GM21515 (cell line): ENCODE measurements around the gene OR52J3.
"Not testable (repeated sequence)": the region's sequence is repeated elsewhere in the genome, so short reads cannot be mapped to it uniquely, and the experiment has no call there.

Experiments
- ATAC-seq: cut with Tn5 transposase; IDR thresholded peaks from one replicate; pipeline ENCODE4 v1.9.1; 2021; ENCODE audit not compliant: unreplicated experiment

OR52J3 gene

DNA sequence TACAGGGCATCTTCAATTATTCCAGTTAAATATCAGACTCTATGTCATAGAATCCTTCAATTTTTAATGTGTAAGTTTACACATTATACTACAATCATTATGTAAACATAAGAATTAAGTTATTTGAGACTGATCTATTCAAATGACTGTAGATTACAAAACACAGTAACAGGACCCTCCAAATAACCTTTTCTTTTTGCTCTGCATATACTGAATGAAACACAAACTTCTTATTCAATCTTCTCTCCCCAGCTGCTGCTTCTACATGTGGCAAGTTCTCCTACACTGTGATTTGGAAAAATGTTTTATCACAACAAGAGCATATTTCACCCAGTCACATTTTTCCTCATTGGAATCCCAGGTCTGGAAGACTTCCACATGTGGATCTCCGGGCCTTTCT, at the start of gene OR52J3:
OR52J3 (plus strand) TSS at position 301 of the 400 bp plus-strand sequence; CDS start at position 301, 0 bp downstream.
- ATAC-seq = no peak

- no peak for ATAC-seq
These were observed 41.7 kb upstream of the OR52J3 start for GRCh38 chr11:5004424-5005274.

GRCh38 chr11:5007561-5007960, 38.8 kb upstream of the OR52J3 start:
- ATAC-seq = no peak

DNA sequence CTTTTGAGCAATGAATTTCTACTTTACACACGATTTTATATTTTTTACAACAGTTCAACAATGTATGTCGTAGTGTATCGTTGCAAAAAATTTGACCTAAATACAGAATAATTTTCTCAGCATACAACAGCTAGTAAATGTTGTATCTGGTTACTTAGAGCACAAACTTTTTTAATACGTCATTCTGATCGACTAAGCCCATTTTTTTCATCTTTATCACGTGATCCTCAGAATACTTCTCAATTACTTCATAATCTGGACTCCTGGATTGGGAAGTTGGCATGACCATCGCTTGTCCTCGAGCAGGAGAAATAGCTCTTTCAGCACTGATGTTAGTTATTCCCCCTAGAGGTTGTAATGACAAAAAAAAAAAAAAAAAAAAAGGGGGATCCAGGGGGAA, 35.1 kb upstream of the OR52J3 start:
- ATAC-seq = no peak

DNA sequence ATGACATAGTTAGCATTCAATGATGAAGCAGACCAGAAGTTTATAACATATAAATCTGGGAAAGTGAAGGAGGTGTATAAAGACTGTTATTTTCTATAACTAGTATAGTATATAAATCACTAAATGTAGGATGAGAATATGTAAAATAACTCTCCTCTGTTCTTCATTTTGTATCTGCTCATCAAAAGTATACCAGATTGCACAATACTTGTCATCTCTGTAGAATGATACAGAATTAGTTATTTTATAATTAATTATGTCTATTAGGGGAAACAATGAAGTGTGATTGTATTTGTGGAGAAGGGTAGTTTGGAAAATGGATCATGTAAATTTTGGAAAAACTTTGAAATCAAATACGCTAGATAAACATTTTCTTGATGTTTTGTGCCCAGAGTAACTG, 33.3 kb upstream of the OR52J3 start:
- ATAC-seq = no peak

GRCh38 chr11:5021996-5022395, 24.3 kb upstream of the OR52J3 start:
- no peak for ATAC-seq

DNA sequence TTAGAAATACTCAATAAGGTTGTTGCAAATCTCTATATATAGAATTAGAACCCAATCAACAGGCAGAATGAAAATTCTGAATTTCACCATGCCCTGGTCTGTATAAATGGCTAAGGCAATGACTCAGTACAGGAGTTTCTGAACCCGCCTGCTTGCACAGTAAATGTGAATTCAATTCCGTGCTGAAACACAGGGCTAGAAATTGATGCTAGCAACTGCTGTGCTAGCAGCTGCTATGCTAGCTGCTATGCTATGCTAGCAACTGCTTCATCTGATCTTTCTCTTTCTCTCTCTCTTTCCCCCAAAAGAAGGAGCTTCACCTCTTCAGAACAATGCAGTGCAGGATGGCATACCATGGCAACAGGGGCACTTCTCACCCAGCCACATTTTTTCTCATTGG, 9.7 kb upstream of the OR52J3 start:
- ATAC-seq = no peak

DNA sequence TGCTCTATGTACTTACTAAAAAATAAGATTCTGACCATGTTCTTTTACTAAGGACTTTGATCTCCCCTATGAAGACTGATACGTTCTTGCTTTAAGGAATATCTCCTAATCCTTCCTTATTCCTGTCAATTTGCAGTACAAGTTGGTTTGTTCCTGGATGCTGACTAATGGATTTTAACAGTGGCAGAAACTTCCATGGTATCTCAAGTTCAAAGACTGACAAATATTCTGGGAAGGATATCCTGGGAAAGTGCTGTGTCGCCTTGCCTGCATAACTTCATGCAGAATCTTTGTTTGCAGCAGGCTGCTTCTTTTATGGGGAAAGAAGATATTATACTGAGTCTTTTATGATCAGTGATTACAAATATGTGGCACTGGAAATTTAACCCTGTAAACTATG, 8.4 kb upstream of the OR52J3 start:
- no peak for ATAC-seq

DNA sequence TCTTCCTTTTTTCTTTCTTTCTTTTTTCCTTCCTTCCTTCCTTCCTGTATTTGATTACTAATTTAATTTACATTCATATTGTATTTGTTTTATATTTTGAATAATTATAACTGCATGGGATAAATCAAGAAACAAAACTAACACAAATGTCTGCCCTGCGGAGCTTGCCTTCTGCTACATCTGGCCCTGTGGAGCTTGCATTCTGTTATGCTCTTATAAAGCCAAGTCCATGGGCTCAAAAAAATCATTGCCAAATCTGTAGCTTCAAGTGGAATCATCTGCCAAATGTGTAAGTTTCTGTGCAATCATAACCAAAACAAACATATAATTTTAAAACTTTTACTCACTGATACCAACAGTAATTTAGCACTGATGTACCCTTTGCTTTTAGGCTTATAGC, 8.0 kb upstream of the OR52J3 start:
- no peak for ATAC-seq

- no peak for ATAC-seq
These were observed 5.5 kb upstream of the OR52J3 start for GRCh38 chr11:5040876-5041275.

- ATAC-seq = no peak
These were observed 4.2 kb upstream of the OR52J3 start for GRCh38 chr11:5042091-5042490.

GRCh38 chr11:5043380-5043779, 2.9 kb upstream of the OR52J3 start:
- no peak for ATAC-seq

GRCh38 chr11:5046754-5047330, 516 bp downstream of the OR52J3 start:
- no peak for ATAC-seq

DNA sequence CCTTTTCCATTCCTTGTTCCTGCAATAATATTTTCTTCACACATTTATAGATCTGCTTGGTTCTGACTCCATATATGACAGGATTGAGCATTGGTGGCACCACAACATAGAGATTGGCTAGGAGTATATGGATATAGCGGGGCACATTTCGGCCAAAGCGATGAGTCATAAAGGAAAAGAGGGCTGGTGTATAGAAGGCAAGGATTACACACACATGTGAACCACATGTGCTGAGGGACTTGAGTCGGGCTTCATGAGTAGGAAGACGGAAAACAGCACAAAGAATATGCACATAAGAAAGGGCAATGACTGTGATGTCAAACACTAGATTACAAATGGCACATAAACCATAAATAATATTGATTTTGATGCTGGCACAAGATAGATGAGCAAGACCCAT, 12.4 kb downstream of the OR52J3 start:
- ATAC-seq = not testable (repeated sequence)

GRCh38 chr11:5059391-5059790, 13.1 kb downstream of the OR52J3 start, which contains the start of gene OR52E2:
Gene OR52E2, minus strand, starts transcription at chr11:5059627. Its CDS starts 0 bp downstream, at chr11:5059627.
- no peak for ATAC-seq

GRCh38 chr11:5065027-5065426, 18.7 kb downstream of the OR52J3 start:
- no peak for ATAC-seq

DNA sequence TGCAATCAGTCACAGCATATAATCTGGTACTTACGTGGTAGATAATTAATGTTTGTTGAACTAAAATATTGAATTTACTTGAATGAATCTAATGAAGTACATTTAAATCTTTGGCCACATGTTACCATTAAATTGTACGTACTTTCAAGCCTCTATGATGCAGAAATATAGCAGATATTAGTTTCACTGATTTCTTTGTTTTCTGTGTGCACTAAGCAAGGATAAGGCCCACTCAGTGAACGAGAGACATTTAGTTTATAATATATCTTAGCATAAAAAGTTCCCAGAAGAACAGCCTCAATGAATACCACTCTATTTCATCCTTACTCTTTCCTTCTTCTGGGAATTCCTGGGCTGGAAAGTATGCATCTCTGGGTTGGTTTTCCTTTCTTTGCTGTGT, 22.9 kb downstream of the OR52J3 start, which contains the start of gene OR52E1:
OR52E1 (plus strand) TSS at position 301 of the 400 bp plus-strand sequence.
- ATAC-seq = no peak

DNA sequence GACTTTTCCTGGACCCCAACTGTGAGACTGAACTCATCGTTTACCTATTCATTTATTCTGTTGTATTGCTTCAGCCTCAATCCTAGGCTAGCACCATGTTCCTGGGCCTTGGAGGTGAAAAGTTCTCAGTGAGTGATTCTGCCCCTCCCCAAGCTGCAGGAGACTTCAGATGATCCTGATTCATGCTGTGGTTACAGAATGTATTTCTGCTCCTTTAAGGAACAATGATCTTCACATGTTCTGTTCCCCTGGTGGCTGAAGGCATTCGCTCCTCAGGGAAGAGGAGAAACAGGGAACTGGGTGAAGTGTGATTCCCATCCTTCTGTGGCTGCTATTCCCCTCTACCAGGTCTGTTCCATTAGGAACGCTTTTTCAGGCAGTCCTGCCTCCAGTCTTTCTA, 25.5 kb downstream of the OR52J3 start:
- ATAC-seq = no peak

DNA sequence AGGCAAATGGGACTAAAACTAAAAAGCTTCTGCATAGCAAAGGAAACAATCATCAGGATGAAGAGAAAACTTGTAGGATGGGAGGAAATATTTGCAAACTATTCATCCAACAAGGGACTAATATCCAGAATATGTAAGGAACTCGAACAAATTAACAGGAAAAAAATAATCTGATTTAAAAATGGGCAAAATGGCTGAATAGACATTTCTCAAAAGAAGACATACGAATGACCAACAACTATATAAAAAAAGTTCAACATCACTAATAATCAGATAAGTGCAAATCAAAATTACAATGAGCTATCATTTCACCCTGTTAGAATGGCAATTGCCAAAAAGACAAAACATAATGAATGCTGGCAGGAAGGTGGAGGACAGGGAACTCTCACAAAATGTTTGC, 35.1 kb downstream of the OR52J3 start:
- ATAC-seq = no peak

DNA sequence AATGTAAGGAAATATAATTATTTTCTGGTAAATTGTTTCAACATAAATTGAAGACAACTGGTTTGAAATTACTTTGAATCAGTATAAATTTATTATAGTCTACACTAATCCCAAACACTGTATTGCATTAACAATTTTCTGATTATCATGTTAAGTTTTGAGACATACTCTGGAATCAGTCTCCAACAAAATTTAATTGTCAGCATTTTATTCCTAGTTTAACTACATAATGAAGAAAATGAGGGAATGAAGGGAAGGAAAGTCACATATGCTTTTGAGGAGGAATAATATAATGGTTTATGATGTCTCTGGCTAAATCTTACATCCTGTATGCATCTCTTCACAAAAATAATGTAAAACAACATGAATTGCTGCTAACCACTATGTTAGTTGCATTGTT, 37.3 kb downstream of the OR52J3 start:
- no peak for ATAC-seq

DNA sequence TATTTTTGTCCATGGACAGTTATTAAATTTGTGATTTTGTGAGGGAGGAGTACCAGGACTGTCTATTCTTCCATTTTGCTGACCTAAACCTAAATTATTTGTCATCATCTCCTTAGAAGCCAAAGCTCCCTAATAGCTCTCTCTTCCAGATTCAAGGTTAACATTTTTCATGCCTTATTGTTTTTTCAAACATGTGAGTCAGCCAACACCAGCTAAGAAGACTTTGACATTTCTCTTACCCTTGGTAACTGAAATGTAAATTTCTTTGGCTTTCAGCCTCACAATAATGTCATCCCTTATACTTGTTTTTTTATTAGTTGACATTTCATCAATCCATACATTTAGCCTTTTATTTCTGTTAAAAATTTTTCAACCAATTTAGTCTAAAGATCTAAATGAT, 42.2 kb downstream of the OR52J3 start:
- no peak for ATAC-seq

DNA sequence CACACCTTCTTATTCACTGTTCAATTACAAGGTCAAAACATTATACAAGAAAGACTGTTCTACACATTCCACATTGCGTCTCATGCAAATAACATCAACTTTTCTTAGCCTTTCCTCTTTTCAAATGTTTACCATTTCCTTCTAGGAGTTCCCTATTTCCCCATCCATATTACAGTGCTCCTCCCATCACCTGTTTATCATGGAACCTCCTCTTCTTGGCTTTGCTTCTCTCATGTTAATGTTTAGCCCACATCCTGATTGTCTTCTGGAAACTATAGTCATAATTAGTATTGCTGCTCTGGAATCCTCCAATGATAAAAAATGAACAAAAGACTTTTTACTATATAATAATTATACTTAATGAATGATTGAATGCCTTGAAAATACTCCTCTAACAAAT, 44.3 kb downstream of the OR52J3 start:
- ATAC-seq = no peak
